Lower leg skin (tissue), 3 donors: ENCODE results near the gene DUSP3.

ENCODE experiments used
- CTCF ChIP-seq, 3 donors: fragments of 450-650 bp; IDR thresholded peaks; one replicate each; pipeline ENCODE4 v1.5.1; 2016; ENCODE audit warnings: antibody characterized with exemption in 3 of 3, mild to moderate bottlenecking in 3 of 3, moderate library complexity in 2 of 3
- POLR2A ChIP-seq, 2 donors: fragments of 450-650 bp; IDR thresholded peaks; one replicate each; pipeline ENCODE4 v1.6.1; 2016 to 2017; ENCODE audit warnings: antibody characterized with exemption in 2 of 2, mild to moderate bottlenecking in 1 of 2, moderate library complexity in 1 of 2

- TF ChIP-seq CTCF (IDR thresholded peaks at IDR 0.05) = no peak
- TF ChIP-seq POLR2A (IDR thresholded peaks at IDR 0.05) = no peak
Measured at GRCh38 chr17:43822570-43823190, 43.9 kb upstream of the DUSP3 start.
